HCT116 (cell line): ENCODE measurements around the gene ATP8A2. TPM values are rescaled to one million over a fixed set of nuclear protein-coding genes. Genes with fewer than 3 reads are reported as not detected.

Experiments used
- ATAC-seq: fragments of 200-7000 bp; cut with Tn5 transposase; 2 replicates; pipeline ENCODE4 v1.9.1; 2020; ENCODE audit warnings: mild to moderate bottlenecking, moderate library complexity
- BruUV-seq: library from RNA; stranded (reverse); fragments of 400-500 nt; replicated peaks from 2 replicates; lab custom pipeline; 2021; lab: Mats Ljungman, UMichigan
- CTCF ChIA-PET: fragments of 300-600 bp; sonication (Branson Sonifier 250); formaldehyde crosslinking; loops from one replicate; lab custom pipeline; 2021; ENCODE audit warnings: antibody characterized with exemption; lab: Charles Lee
- POLR2A ChIA-PET: fragments of 300-600, 350-600 bp; sonication (Branson Sonifier 250); formaldehyde crosslinking; loops from one replicate; lab custom pipeline; 2021; ENCODE audit warnings: antibody characterized with exemption; lab: Charles Lee
- RAD21 ChIA-PET, 2 experiments: fragments of 300-600 bp; sonication (Branson Sonifier 250); formaldehyde crosslinking; loops; one replicate each; lab custom pipeline; 2023; ENCODE audit warnings: low total read pairs in 2 of 2; ENCODE audit not compliant: uncharacterized antibody in 2 of 2, unreplicated experiment in 2 of 2, low non-redundant PET in 1 of 2; lab: Charles Lee
- DNase-seq: peaks from one replicate; pipeline ENCODE4 v3.0.0-alpha.2; 2010; ENCODE audit warnings: low read depth, low spot score
- H2AFZ ChIP-seq: fragments of 200-600 bp; shearing (Covaris generic), sonication (generic); 2 replicates; pipeline ENCODE4 v1.6.1; 2017; ENCODE audit warnings: low read depth, mixed run types, mixed read lengths, antibody characterized with exemption, low read length; ENCODE audit not compliant: poor library complexity, severe bottlenecking
- H3K27ac ChIP-seq: 2 replicates; pipeline ENCODE4 v1.5.1; 2012; ENCODE audit warnings: low read depth, low read length
- H3K27me3 ChIP-seq: fragments of 200-600 bp; sonication (generic); 2 replicates; pipeline ENCODE4 v1.6.1; 2016; ENCODE audit warnings: mixed run types, low read length, mixed read lengths; ENCODE audit not compliant: insufficient read depth
- H3K36me3 ChIP-seq, 2 experiments: fragments of 200-500 bp in 1 of 2; fragments of 200-600 bp in 1 of 2; sonication (Bioruptor generic) in 1 of 2; sonication (generic) in 1 of 2; 2 replicates each; pipeline versions ENCODE4 v1.5.1 to v1.6.1; 2014 to 2016; ENCODE audit warnings: low read length in 2 of 2, inconsistent platforms in 1 of 2, mixed read lengths in 1 of 2, mixed run types in 1 of 2; ENCODE audit not compliant: insufficient read depth in 2 of 2, control insufficient read depth in 1 of 2
- H3K4me1 ChIP-seq, 2 experiments: fragments of 200-600 bp in 1 of 2; sonication (generic) in 1 of 2; 2 replicates each; pipeline versions ENCODE4 v1.5.1 to v1.6.1; 2012 to 2017; ENCODE audit warnings: low read length in 2 of 2, inconsistent platforms in 1 of 2, mild to moderate bottlenecking in 1 of 2, mixed read lengths in 1 of 2, mixed run types in 1 of 2, moderate library complexity in 1 of 2; ENCODE audit not compliant: insufficient read depth in 2 of 2, control insufficient read depth in 1 of 2
- H3K4me2 ChIP-seq: fragments of 200-600 bp; sonication (generic); 2 replicates; pipeline ENCODE4 v1.6.1; 2017; ENCODE audit warnings: mixed run types, low read length, mixed read lengths
- H3K4me3 ChIP-seq, 2 experiments: fragments of 200-600 bp in 1 of 2; sonication (generic) in 1 of 2; replicated peaks in 1 of 2; 2 replicates each; pipeline ENCODE4 v1.5.1; 2011 to 2016; ENCODE audit warnings: low read length in 2 of 2, control low read depth in 1 of 2, low read depth in 1 of 2, mild to moderate bottlenecking in 1 of 2, mixed read lengths in 1 of 2, mixed run types in 1 of 2
- H3K79me2 ChIP-seq: fragments of 200-600 bp; sonication (generic); 2 replicates; pipeline ENCODE4 v1.6.1; 2017; ENCODE audit warnings: mild to moderate bottlenecking, mixed run types, low read length, moderate library complexity, mixed read lengths; ENCODE audit not compliant: insufficient read depth
- H3K9ac ChIP-seq: fragments of 200-600 bp; sonication (generic); 2 replicates; pipeline ENCODE4 v1.6.1; 2016; ENCODE audit warnings: low read length, mixed read lengths
- H3K9me2 ChIP-seq: fragments of 200-600 bp; sonication (generic), shearing (Covaris generic); 2 replicates; pipeline ENCODE4 v1.6.1; 2017; ENCODE audit warnings: mixed run types, mild to moderate bottlenecking, moderate library complexity; ENCODE audit not compliant: insufficient read depth
- H3K9me3 ChIP-seq, 2 experiments: fragments of 200-500 bp in 1 of 2; fragments of 200-600 bp in 1 of 2; sonication (Bioruptor generic) in 1 of 2; sonication (generic) in 1 of 2; 2 replicates each; pipeline ENCODE4 v1.6.1; 2014 to 2017; ENCODE audit warnings: low read length in 2 of 2, mixed read lengths in 2 of 2, inconsistent platforms in 1 of 2, low read depth in 1 of 2, mild to moderate bottlenecking in 1 of 2, mixed run types in 1 of 2, moderate library complexity in 1 of 2; ENCODE audit not compliant: control insufficient read depth in 1 of 2, insufficient read depth in 1 of 2
- H4K20me1 ChIP-seq: fragments of 200-600 bp; sonication (generic), shearing (Covaris generic); 2 replicates; pipeline ENCODE4 v1.6.1; 2017; ENCODE audit warnings: mixed run types, mild to moderate bottlenecking, moderate library complexity; ENCODE audit not compliant: insufficient read depth
- CEBPB ChIP-seq: IDR thresholded peaks from 2 replicates; pipeline ENCODE4 v1.6.1; 2012; ENCODE audit warnings: low read depth
- EGR1 ChIP-seq: IDR thresholded peaks from 2 replicates; pipeline ENCODE4 v1.6.1; 2012; ENCODE audit warnings: low read depth
- EZH2phosphoT487 ChIP-seq: fragments of 200-600 bp; IDR thresholded peaks from 2 replicates; pipeline ENCODE4 v1.6.1; 2018; ENCODE audit warnings: antibody characterized with exemption, borderline replicate concordance
- MAX ChIP-seq: IDR thresholded peaks from 2 replicates; pipeline ENCODE4 v1.6.1; 2012
- SIN3A ChIP-seq: IDR thresholded peaks from 2 replicates; pipeline ENCODE4 v1.6.1; 2012; ENCODE audit warnings: low read depth
- TCF7L2 ChIP-seq: IDR thresholded peaks from 2 replicates; pipeline ENCODE4 v1.7.0; 2011; ENCODE audit warnings: borderline replicate concordance, inconsistent platforms; ENCODE audit not compliant: insufficient read depth, insufficient read length; ENCODE audit errors: extremely low read depth
- ZNF274 ChIP-seq: fragments of 200-500 bp; sonication (Bioruptor generic); IDR thresholded peaks from 2 replicates; pipeline ENCODE4 v1.6.1; 2014; ENCODE audit warnings: mild to moderate bottlenecking, low read depth, low read length, inconsistent platforms
- intact Hi-C: fragments of 100-400 bp; cut with micrococcal nuclease; formaldehyde crosslinking; loops from 2 replicates; pipeline ENCODE4 v1.10.0; 2022
- total RNA-seq: library from RNA; stranded (reverse); gene quantifications from one replicate; pipeline ENCODE4 v1.2.1, GENCODE V29; 2021; ENCODE audit not compliant: unreplicated experiment

ATP8A2 gene
- total RNA-seq, 1 experiment from 2014 or later: not detected

GRCh38 chr13:25731536-25731935 is 359.8 kb downstream of the ATP8A2 start (continued):
- no peak for TF ChIP-seq MAX
- no peak for TF ChIP-seq ZNF274

- no peak for TF ChIP-seq TCF7L2
- no peak for TF ChIP-seq MAX
- no peak for TF ChIP-seq CEBPB
- TF ChIP-seq EZH2phosphoT487: no peak
- no peak for TF ChIP-seq SIN3A
- TF ChIP-seq EGR1: no peak
- Histone ChIP-seq H3K79me2 (no peaks in the 10 kb centered on the region), H3K9me2 (no peaks in the 10 kb centered on the region), H3K9me3 (no peaks in the 10 kb centered on the region), H3K4me3 (no peak overlapping the region), H3K4me1 (no peaks in the 10 kb centered on the region), H2AFZ (no peak overlapping the region), H3K4me2 (no peak overlapping the region), H3K27ac (no peak overlapping the region), H3K9ac (no peak overlapping the region), H3K36me3 (no peaks in the 10 kb centered on the region), H3K27me3 (peaks cover 47% of the 10 kb centered on the region), H4K20me1 (no peaks in the 10 kb centered on the region)
- intact Hi-C loops: no loop called here
- no TSS peak for BruUV-seq
- ChIA-PET CTCF (no interaction called here), RAD21 (no interaction called here), POLR2A (no interaction called here)
- DNase-seq (no peak), ATAC-seq (no peak)
These were observed 360.5 kb downstream of the ATP8A2 start for GRCh38 chr13:25732111-25732865.
